ENCODE results near the gene ST8SIA1.
"Not testable (repeated sequence)": the region's sequence is repeated elsewhere in the genome, so short reads cannot be mapped to it uniquely, and the experiment has no call there.

Gene ST8SIA1

DNA sequence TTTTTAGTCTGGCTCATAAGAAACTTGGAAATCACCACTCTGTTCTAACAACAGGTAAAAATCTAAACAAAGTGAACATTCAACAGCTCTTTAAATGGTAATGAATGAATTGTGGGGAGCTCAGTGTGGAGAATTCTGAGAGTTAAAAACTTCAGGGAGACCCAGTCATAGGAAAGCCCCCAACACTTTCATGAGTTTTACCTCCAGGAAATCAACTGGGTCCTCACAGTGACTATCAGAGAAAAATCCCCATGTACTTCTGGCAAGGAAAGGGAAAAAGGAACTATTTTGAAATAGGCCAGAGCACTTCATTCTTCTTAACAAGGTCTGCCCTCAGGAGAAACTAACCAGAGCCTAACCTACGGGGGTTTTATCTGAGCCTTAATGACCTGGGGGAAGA, 153.8 kb downstream of the ST8SIA1 start:
- no CpG with 5 or more reads among the region's 1 CpG for WGBS (ENCODE audit: insufficient coverage, insufficient read length)
- H3K27me3 ChIP-seq (ENCODE audit: control insufficient read depth, insufficient read depth, low read length) = no peaks in the 10 kb centered on the region
- DNase-seq (ENCODE audit: low read depth, low spot score) = no peak
- H3K9me3 ChIP-seq (ENCODE audit: control insufficient read depth, insufficient read depth, low read length) = no peaks in the 10 kb centered on the region
- no peaks in the 10 kb centered on the region for H3K4me1 ChIP-seq (ENCODE audit: control insufficient read depth, insufficient read depth, low read length)
- no peak overlapping the region for H3K27ac ChIP-seq (ENCODE audit: low read length)
- H3K4me3 ChIP-seq (ENCODE audit: low read length) = no peak overlapping the region
- no peaks in the 10 kb centered on the region for H3K36me3 ChIP-seq (ENCODE audit: control insufficient read depth, insufficient read depth, low read length)

DNA sequence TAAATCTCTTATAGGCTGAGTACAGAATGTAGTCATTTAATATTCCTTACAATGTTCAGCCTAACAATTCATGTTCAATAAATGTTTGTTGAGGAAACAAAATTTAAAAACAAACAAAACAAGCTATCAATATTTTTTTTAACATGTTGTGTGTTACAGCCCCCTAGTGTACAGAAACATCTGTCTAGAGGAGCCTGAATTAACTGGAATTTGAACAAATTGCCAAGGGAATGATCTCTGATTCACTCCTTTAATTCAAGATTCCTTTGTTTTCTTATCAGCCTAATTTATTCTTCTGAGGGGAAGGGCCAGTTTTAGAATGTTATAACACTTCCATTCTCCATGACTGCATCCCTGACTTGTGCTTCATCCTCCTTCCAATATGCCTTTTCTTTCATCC, 161.3 kb downstream of the ST8SIA1 start:
- DNase-seq (ENCODE audit: low read depth, low spot score) = no peak
- Histone ChIP-seq H3K36me3 (ENCODE audit: control insufficient read depth, insufficient read depth, low read length) (no peaks in the 10 kb centered on the region), H3K9me3 (ENCODE audit: control insufficient read depth, insufficient read depth, low read length) (no peaks in the 10 kb centered on the region)

DNA sequence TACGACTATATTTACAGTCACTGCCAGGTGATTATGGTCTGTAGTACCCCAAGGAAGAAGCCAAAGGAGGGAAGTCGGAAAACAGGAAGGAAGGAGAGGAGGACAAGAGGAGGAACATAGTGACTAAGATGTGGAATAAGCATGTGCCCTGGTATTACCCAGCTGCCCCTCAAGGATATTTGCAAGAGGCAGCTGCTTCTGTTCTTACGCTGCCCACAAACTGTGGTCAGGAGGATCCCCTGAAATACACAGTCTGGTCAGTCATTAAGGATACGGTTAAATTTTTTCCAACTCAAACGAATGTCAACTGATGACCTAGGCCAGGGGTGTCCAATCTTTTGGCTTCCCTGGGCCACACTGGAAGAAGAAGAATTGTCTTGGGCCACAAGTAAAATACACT, 162.0 kb downstream of the ST8SIA1 start:
- Histone ChIP-seq H3K27ac (ENCODE audit: low read length) (no peak overlapping the region), H3K27me3 (ENCODE audit: control insufficient read depth, insufficient read depth, low read length) (no peaks in the 10 kb centered on the region), H3K36me3 (ENCODE audit: control insufficient read depth, insufficient read depth, low read length) (no peaks in the 10 kb centered on the region), H3K4me1 (ENCODE audit: control insufficient read depth, insufficient read depth, low read length) (no peaks in the 10 kb centered on the region), H3K9me3 (ENCODE audit: control insufficient read depth, insufficient read depth, low read length) (no peaks in the 10 kb centered on the region), H3K4me3 (ENCODE audit: low read length) (no peak overlapping the region)
- no peak for DNase-seq (ENCODE audit: low read depth, low spot score)
- no CpG with 5 or more reads among the region's 5 CpGs for WGBS (ENCODE audit: insufficient coverage, insufficient read length)

More for the DNA sequence above, 161.3 kb downstream of the ST8SIA1 start:
- Histone ChIP-seq H3K4me3 (ENCODE audit: low read length) (no peak overlapping the region), H3K27me3 (ENCODE audit: control insufficient read depth, insufficient read depth, low read length) (no peaks in the 10 kb centered on the region), H3K4me1 (ENCODE audit: control insufficient read depth, insufficient read depth, low read length) (no peaks in the 10 kb centered on the region), H3K27ac (ENCODE audit: low read length) (no peak overlapping the region)

DNA sequence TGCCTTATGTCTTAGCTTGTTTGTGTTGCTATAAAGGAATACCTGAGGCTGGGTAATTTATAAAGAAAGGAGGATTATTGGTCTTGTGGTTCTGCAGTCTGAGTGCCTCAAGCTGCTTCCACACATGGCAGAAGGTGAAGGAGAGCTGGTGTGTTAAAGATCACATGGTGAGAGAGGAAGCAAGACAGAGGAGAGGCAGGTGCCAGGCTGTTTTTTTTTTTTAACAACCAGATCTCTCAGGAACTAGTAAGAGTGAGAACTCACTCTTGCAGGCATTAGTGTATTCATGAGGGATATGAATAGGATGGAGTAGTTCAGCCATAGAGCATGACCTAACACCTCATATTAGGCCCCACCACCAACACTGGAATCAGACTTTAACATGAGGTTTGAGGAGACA, 165.1 kb downstream of the ST8SIA1 start:
- no peaks in the 10 kb centered on the region for H3K9me3 ChIP-seq (ENCODE audit: control insufficient read depth, insufficient read depth, low read length)
- no peak for DNase-seq (ENCODE audit: low read depth, low spot score)
- no peaks in the 10 kb centered on the region for H3K27me3 ChIP-seq (ENCODE audit: control insufficient read depth, insufficient read depth, low read length)
- no peaks in the 10 kb centered on the region for H3K36me3 ChIP-seq (ENCODE audit: control insufficient read depth, insufficient read depth, low read length)
- H3K4me3 ChIP-seq (ENCODE audit: low read length) = no peak overlapping the region
- H3K27ac ChIP-seq (ENCODE audit: low read length) = no peak overlapping the region
- H3K4me1 ChIP-seq (ENCODE audit: control insufficient read depth, insufficient read depth, low read length) = no peaks in the 10 kb centered on the region

DNA sequence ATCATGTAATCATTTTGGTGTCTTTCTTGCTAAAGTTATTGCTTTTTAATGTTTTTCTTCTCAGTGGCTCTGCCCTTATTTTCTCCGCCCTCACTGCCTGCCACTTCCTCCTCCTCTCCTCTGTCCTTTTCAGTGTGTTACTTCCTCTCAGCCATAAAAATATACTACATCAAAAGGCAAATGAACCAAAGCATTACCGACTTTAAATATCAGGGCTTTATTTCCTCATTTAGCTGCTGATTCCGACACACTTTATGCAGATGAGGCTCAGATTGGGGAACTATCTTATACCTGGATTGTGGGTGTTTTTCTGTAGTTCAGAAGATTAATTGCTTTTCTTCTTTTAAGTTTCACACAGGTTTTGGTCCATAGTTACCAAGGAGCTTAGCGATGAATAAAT, 170.4 kb downstream of the ST8SIA1 start:
- Histone ChIP-seq H3K4me1 (ENCODE audit: control insufficient read depth, insufficient read depth, low read length) (no peaks in the 10 kb centered on the region), H3K27me3 (ENCODE audit: control insufficient read depth, insufficient read depth, low read length) (no peaks in the 10 kb centered on the region), H3K36me3 (ENCODE audit: control insufficient read depth, insufficient read depth, low read length) (no peaks in the 10 kb centered on the region), H3K4me3 (ENCODE audit: low read length) (no peak overlapping the region), H3K27ac (ENCODE audit: low read length) (no peak overlapping the region), H3K9me3 (ENCODE audit: control insufficient read depth, insufficient read depth, low read length) (no peaks in the 10 kb centered on the region)
- no peak for DNase-seq (ENCODE audit: low read depth, low spot score)
- WGBS (ENCODE audit: insufficient coverage, insufficient read length) = no CpG with 5 or more reads among the region's 4 CpGs

DNA sequence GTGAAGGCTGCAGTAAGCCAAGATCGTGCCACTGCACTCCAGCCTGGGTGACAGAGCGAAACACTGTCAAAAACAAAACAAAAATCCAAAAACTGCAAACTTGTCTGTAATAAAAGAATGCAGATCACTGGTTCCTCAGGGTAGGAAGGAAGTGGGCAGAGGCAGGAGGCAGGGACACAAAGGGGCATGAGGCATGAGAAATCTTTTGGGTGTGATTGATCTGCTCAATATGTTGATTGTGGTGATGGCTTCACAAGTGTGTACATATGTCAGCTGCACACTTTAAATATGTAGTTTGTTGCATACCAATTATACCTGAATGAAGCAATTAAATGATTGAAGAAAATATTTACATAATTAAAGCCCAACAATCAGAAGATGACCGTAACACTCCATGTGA, 170.9 kb downstream of the ST8SIA1 start:
- Histone ChIP-seq H3K27me3 (ENCODE audit: control insufficient read depth, insufficient read depth, low read length) (no peaks in the 10 kb centered on the region), H3K36me3 (ENCODE audit: control insufficient read depth, insufficient read depth, low read length) (no peaks in the 10 kb centered on the region), H3K4me1 (ENCODE audit: control insufficient read depth, insufficient read depth, low read length) (no peaks in the 10 kb centered on the region), H3K27ac (ENCODE audit: low read length) (no peak overlapping the region), H3K4me3 (ENCODE audit: low read length) (no peak overlapping the region), H3K9me3 (ENCODE audit: control insufficient read depth, insufficient read depth, low read length) (no peaks in the 10 kb centered on the region)
- DNase-seq (ENCODE audit: low read depth, low spot score) = no peak
- no CpG with 5 or more reads among the region's 3 CpGs for WGBS (ENCODE audit: insufficient coverage, insufficient read length)

DNA sequence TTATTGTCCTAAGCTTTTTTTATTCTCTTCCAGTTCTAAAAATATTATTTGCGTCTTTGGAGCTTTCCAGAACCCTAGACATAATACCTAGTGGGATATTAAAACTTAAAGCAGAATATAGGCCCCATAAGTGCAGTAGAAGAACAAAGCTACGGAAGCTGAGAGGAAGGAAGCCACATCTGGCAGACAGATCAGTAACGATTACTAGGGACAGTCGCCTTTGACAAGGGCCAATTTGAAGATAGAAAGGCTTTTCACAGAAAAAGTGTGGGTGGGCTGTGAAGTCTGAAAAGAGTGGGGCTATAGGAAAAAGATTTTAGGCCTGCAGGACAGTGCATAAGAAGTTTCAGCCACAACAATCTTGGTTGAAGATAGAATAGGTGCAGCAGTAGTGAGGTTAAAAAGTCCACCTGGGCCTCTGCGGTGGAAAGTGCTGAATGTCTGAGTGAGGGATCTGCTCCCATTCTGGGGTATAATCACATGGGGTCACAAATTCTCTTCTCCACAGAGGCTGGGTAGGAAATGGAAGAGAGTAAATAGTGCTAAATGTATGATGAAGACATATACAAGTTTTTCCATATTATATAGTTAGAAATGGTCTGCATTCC, 174.0 kb downstream of the ST8SIA1 start:
- no peaks in the 10 kb centered on the region for H3K27me3 ChIP-seq (ENCODE audit: control insufficient read depth, insufficient read depth, low read length)
- no peaks in the 10 kb centered on the region for H3K9me3 ChIP-seq (ENCODE audit: control insufficient read depth, insufficient read depth, low read length)
- DNase-seq (ENCODE audit: low read depth, low spot score) = no peak
- H3K4me3 ChIP-seq (ENCODE audit: low read length) = no peak overlapping the region
- H3K4me1 ChIP-seq (ENCODE audit: control insufficient read depth, insufficient read depth, low read length) = no peaks in the 10 kb centered on the region
- WGBS (ENCODE audit: insufficient coverage, insufficient read length) = no CpG with 5 or more reads among the region's 5 CpGs
- no peak overlapping the region for H3K27ac ChIP-seq (ENCODE audit: low read length)
- no peaks in the 10 kb centered on the region for H3K36me3 ChIP-seq (ENCODE audit: control insufficient read depth, insufficient read depth, low read length)

DNA sequence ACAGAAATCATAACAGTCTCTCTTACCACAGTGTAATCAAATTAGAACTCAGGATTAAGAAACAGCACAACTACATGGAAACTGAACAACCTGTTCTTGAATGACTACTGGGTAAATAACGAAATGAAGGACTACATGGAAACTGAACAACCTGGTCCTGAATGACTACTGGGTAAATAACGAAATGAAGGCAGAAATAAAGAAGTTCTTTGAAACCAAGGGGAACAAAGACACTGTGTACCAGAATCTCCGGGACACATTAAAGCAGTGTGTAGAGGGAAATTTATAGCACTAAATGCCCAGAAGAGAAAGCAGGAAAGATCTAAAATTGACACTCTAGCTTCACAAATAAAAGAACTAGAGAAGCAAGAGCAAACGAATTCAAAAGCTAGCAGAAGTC, 185.2 kb downstream of the ST8SIA1 start:
- H3K4me3 ChIP-seq (ENCODE audit: low read length); H3K9me3 ChIP-seq (ENCODE audit: control insufficient read depth, insufficient read depth, low read length); H3K4me1 ChIP-seq (ENCODE audit: control insufficient read depth, insufficient read depth, low read length); DNase-seq (ENCODE audit: low read depth, low spot score); H3K27me3 ChIP-seq (ENCODE audit: control insufficient read depth, insufficient read depth, low read length); H3K27ac ChIP-seq (ENCODE audit: low read length); H3K36me3 ChIP-seq (ENCODE audit: control insufficient read depth, insufficient read depth, low read length): not testable (repeated sequence)
- no CpG with 5 or more reads among the region's 4 CpGs for WGBS (ENCODE audit: insufficient coverage, insufficient read length)

DNA sequence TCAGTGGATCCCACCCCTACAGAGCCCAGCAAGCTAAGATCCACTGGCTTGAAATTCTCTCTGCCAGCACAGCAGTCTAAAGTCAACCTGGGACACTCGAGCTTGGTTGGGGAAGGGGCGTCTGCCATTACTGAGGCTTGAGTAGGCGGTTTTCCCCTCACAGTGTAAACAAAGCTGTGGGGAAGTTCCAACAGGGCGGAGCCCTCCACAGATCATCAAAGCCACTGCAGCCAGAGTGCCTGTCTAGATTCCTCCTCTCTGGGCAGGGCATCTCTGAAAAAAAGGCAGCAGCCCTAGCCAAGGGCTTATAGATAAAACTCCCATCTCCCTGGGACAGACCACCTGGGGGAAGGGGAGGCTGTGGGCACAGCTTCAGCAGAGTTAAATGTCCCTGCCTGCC, 187.8 kb downstream of the ST8SIA1 start:
- not testable (repeated sequence) for H3K4me3 ChIP-seq (ENCODE audit: low read length); H3K27ac ChIP-seq (ENCODE audit: low read length); H3K4me1 ChIP-seq (ENCODE audit: control insufficient read depth, insufficient read depth, low read length); H3K9me3 ChIP-seq (ENCODE audit: control insufficient read depth, insufficient read depth, low read length); H3K27me3 ChIP-seq (ENCODE audit: control insufficient read depth, insufficient read depth, low read length); DNase-seq (ENCODE audit: low read depth, low spot score); H3K36me3 ChIP-seq (ENCODE audit: control insufficient read depth, insufficient read depth, low read length)
- no CpG with 5 or more reads among the region's 4 CpGs for WGBS (ENCODE audit: insufficient coverage, insufficient read length)

Data from iPS DF 6.9 (cell line).